Pancreas (tissue), 10 donors: ENCODE results near the gene SUOX. TPM values are rescaled to one million over a fixed set of nuclear protein-coding genes. Genes with fewer than 3 reads are reported as not detected.

ENCODE experiments used
- ATAC-seq, 4 donors: fragments of 200-7000 bp; cut with Tn5 transposase; one replicate each; pipeline versions ENCODE4 v1.8.0 to v1.9.1; 2020; ENCODE audit warnings: mild to moderate bottlenecking in 4 of 4, moderate library complexity in 4 of 4
- DNase-seq, 6 donors: peaks; one replicate each; pipeline ENCODE4 v3.0.0-alpha.2; 2020
- FAIRE-seq: peaks from 2 replicates; lab custom pipeline; 2012; peaks lifted over from hg19 to GRCh38; lab: Jason Lieb, UNC
- H3K27ac ChIP-seq, 4 donors: fragments of 200-600 bp; sonication (generic); 1 replicate in 3 of 4; 2 replicates in 1 of 4; pipeline versions ENCODE4 v1.5.0 to v1.8.0; 2020
- H3K27me3 ChIP-seq, 4 donors: fragments of 200-600 bp; one replicate each; pipeline ENCODE4 v1.8.0; 2021
- H3K36me3 ChIP-seq, 3 donors: fragments of 200-600 bp; sonication (generic) in 1 of 3; one replicate each; pipeline versions ENCODE4 v1.5.0 to v1.8.0; 2020 to 2021
- H3K4me1 ChIP-seq, 3 donors: fragments of 200-600 bp; one replicate each; pipeline ENCODE4 v1.8.0; 2021
- H3K4me3 ChIP-seq, 4 donors: fragments of 200-600 bp; sonication (generic) in 2 of 4; one replicate each; pipeline versions ENCODE4 v1.5.0 to v1.8.0; 2020 to 2021
- H3K9me3 ChIP-seq, 4 donors: fragments of 200-600 bp; one replicate each; pipeline ENCODE4 v1.8.0; 2021
- CTCF ChIP-seq, 4 donors: fragments of 200-600 bp; sonication (generic) in 3 of 4; IDR thresholded peaks; one replicate each; pipeline versions ENCODE4 v1.5.0 to v1.8.0; 2021; ENCODE audit warnings: antibody characterized with exemption in 4 of 4
- WGBS, 2 donors: extraction: QIAGEN DNeasy Blood & Tissue Kit; methylation state at CpG; one replicate each; pipeline ENCODE4 v1.1.7; 2013; 5-methylcytosine and 5-hydroxymethylcytosine counted together
- intact Hi-C, 3 donors: fragments of 100-400 bp; cut with DNase I; formaldehyde crosslinking; loops; one replicate each; pipeline versions ENCODE4 v1.11.1 to v1.14.2; 2022
- polyA plus RNA-seq, 2 donors: library from polyadenylated mRNA; stranded (reverse); fragments of 200-250 nt; gene quantifications; one replicate each; pipeline ENCODE4 v1.2.3, GENCODE V29; 2013
- total RNA-seq, 6 donors: library from RNA; stranded (reverse); fragmentation: NEBNext Ultra II Directional in 4 of 6; extraction: Animal tissue kit (Norgen Biotek cat#: 25700) in 4 of 6; gene quantifications; one replicate each; pipeline versions ENCODE4 v1.2.1 to v1.2.4, GENCODE V29; 2021 to 2023
- donor health status: healthy with polysubstance abuse.
- donor health status: DM: no; HTN: no; CAD: no; lungs with moderate emphysema.
- donor health status: DM: no; HTN: no; CAD: no.
- donor health status: control.
- donor health status: control.
- donor health status: Bipolar disorder and iron deficiency.
- donor health status: DM: yes; HTN: yes; CAD: no.
- donor health status: DM: no; HTN: no; CAD: no.
- donor health status: DM: no; HTN: no; CAD: no.
- donor health status: DM: yes; HTN: yes; CAD: no.

Gene SUOX
- total and polyA plus RNA-seq, 8 donors = 6.0 to 20.4 (median 12.4) TPM

GRCh38 chr12:56014205-56014604 is 17.1 kb downstream of the SUOX start:
- Histone ChIP-seq H3K4me3 (no peak overlapping the region), H3K4me1 (no peaks in the 10 kb centered on the region), H3K27ac (no peak overlapping the region), H3K9me3 (no peaks in the 10 kb centered on the region), H3K36me3 (no peaks in the 10 kb centered on the region), H3K27me3 (no peaks in the 10 kb centered on the region)
- no peak for DNase-seq
- FAIRE-seq = no peak
- peak in 1 of 4 donors; percentile 30 for ATAC-seq
- intact Hi-C loops = no loop called here
- 45 to 55% methylated on average over 2 of the region's 2 CpGs for WGBS, 2 donors
- TF ChIP-seq CTCF (IDR thresholded peaks at IDR 0.05) = no peak

GRCh38 chr12:56017181-56017580 is 20.1 kb downstream of the SUOX start:
- Histone ChIP-seq H3K4me3 (no peak overlapping the region), H3K36me3 (no peaks in the 10 kb centered on the region), H3K27ac (no peak overlapping the region), H3K9me3 (no peaks in the 10 kb centered on the region), H3K27me3 (no peaks in the 10 kb centered on the region), H3K4me1 (no peaks in the 10 kb centered on the region)
- FAIRE-seq (no peak), DNase-seq (no peak), ATAC-seq (no peak)
- WGBS, 2 donors = 73 to 74% methylated on average over 4 of the region's 4 CpGs
- intact Hi-C loops = no loop called here
- no peak for TF ChIP-seq CTCF (IDR thresholded peaks at IDR 0.05)

DNA sequence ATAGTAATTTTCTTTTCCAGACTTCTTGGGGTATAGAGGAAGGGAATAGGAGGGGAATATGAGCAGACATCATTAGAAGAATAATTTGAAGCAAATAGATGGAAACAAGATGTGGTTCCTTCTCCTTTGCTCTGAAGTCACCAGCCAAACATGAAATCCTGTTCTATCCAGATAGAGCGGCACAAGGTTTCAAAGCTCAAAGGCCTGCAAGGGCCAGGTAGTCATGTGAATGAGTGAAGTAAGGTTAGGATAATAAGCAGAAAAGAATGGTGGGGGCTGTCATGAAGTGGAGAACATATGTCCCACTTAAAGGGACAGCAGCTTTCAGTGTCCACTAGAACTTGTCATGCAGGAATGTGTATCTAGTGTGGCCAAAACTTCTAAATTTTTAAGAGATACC is 21.3 kb downstream of the SUOX start:
- FAIRE-seq = no peak
- H3K4me1 ChIP-seq = no peaks in the 10 kb centered on the region
- no peaks in the 10 kb centered on the region for H3K36me3 ChIP-seq
- no peak for ATAC-seq
- TF ChIP-seq CTCF (IDR thresholded peaks at IDR 0.05) = no peak
- H3K9me3 ChIP-seq = no peaks in the 10 kb centered on the region
- no peaks in the 10 kb centered on the region for H3K27me3 ChIP-seq
- no peak overlapping the region for H3K27ac ChIP-seq
- intact Hi-C loops = no loop called here
- 98 to 100% methylated on average over 1 of the region's 1 CpG for WGBS, 2 donors
- DNase-seq = no peak
- no peak overlapping the region for H3K4me3 ChIP-seq

DNA sequence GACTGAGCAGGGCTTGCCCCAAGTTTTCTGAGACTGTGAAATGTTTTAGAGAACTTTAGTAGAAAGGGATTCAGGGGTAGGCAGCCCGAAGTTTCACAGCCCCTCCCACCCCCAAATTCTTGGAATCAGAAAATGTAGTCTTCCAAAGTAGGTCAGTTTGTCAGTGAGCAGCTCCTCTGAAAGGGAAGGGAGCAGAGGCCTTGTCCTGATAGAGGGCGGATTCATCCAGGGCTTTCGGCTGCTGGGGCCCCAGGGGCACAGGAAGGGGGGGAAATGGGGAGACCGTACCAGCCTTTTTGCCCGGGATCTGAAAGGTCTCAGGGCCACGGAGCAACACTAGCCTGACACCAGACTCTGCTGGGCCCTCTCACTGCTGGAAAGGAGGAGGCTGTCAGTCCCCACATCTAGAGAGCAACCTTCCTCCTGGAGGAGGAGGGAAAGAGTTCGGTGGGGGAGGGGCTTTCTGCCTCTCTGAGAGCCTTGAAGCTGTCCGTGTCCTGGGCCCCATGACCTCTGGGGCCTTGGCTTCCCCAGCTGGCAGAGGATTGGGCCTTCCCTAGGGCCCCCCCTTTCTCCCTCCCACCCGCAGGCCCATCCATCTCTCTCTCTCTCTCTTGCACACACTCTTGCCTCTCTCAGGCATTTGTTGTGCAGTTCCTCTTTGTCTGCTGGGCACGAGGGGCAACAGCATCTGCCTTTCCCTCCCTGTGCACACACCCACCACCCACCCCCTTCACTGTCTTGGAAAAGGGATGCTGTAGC is 23.5 kb downstream of the SUOX start, which contains the start of gene IKZF4:
Gene IKZF4, plus strand, starts transcription at position 621 of the 762 bp plus-strand sequence. CDS start 451 bp downstream, outside the sequence.
- WGBS, 2 donors = 56 to 59% methylated on average over 10 of the region's 10 CpGs
- no peak for FAIRE-seq
- H3K4me3 ChIP-seq = no peak within 1 kb of the TSS
- no peaks in the 10 kb centered on the region for H3K36me3 ChIP-seq
- DNase-seq = no peak
- H3K27ac ChIP-seq = peak within 1 kb of the TSS in 1 of 4 donors; percentile 8
- H3K9me3 ChIP-seq = no peaks in the 10 kb centered on the region
- peak in 3 of 4 donors; percentile 62 to 67 (median 63) for ATAC-seq
- H3K4me1 ChIP-seq = no peaks in the 10 kb centered on the region
- no peak for TF ChIP-seq CTCF (IDR thresholded peaks at IDR 0.05)
- no peaks in the 10 kb centered on the region for H3K27me3 ChIP-seq
- intact Hi-C loops = no loop called here

DNA sequence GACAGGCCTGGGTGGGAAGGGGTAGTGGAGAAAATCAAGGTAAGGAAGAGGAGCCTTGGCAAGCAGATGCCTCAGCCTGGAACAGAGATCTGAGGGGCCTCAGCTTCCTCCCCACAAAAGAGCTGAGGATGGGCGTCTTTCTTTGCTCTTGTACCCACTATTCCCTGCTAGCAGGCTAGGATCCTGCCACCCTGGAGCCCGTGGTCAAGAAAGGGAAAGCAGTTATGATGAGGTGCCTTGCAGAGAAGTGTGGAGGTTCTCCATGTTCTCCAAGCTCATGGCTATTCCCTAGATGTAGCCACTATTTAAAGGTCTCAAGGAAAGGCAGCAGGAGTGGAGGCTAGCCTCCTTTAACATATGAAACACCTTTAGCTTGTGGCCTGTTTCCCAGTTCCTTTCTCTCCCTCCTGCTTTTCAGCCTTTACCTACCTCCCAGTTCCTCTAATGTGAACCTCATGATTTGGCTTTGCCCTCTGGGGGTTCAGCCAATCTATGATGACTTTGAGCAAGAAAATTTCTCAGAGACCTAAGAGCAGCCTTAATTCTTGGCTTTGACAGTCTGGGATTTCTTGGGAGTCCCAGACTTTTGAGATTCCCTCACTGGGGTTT is 24.9 kb downstream of the SUOX start:
- ATAC-seq = peak in 2 of 4 donors; percentile 10 to 16
- Histone ChIP-seq H3K27ac (no peak overlapping the region), H3K27me3 (no peaks in the 10 kb centered on the region), H3K4me3 (no peak overlapping the region), H3K9me3 (no peaks in the 10 kb centered on the region), H3K4me1 (no peaks in the 10 kb centered on the region), H3K36me3 (no peaks in the 10 kb centered on the region)
- TF ChIP-seq CTCF (IDR thresholded peaks at IDR 0.05) = no peak
- 62 to 83% methylated on average over 2 of the region's 2 CpGs for WGBS, 2 donors
- intact Hi-C loops = no loop called here
- no peak for DNase-seq
- FAIRE-seq = no peak
